NCI-H446 treated with DMSO at 0.1 percent for 48 hours (cell line): Measurements from ENCODE around the gene RNF150.
A peak's percentile ranks its signal among the peaks of the same experiment; 100 is the strongest.

ENCODE experiments used
- DNase-seq: peaks from one replicate; lab custom pipeline; 2025; lab: John Stamatoyannopoulos, UW

Gene RNF150

GRCh38 chr4:140865253-140866217 is 267.7 kb downstream of the RNF150 start:
- DNase-seq: no peak

GRCh38 chr4:140863197-140863596 is 270.1 kb downstream of the RNF150 start:
- DNase-seq: no peak

- DNase-seq: no peak
These were observed 271.2 kb downstream of the RNF150 start for GRCh38 chr4:140862177-140862442.

DNA sequence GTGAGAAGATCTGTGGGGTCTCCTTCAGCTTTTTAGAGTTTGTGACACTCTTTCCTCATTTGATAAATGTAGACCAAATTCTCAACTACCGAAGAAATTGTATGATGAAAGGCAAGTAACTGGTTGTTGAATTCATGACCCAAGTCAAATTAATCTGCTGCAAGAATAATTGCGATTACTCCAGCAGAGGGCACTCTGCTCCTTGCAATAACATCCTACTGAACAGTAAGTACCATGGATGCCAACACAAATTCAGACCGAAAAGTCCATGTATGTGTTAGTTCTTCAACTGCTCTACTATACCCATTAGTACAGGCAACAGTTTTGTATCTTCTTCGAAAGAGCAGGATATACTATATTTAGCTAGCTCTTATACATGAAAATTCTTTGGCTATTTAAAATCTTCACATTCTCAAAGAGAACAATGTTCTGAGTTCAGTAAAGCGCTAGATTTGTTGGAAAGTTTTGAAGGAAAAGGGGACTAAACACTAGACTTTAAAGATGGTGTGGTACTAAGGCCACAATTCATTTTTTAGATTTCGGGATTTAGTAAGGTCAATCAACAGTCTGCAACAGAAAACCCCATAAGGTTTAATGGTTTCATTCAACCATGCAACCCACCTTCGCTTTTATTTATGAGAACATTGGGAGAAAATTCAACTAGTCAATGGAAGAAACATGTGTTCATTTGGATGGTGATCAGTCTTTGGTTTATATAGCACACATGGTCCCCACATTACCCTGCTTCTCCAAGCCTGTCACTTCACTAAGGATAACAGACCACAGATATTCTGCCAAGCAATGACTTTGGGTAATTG is 271.7 kb downstream of the RNF150 start:
- peak; percentile 68 for DNase-seq

- no peak for DNase-seq
These were observed 274.4 kb downstream of the RNF150 start for GRCh38 chr4:140858897-140859296.

- no peak for DNase-seq
These were observed 276.2 kb downstream of the RNF150 start for GRCh38 chr4:140857111-140857510.

GRCh38 chr4:140856621-140857062 is 276.6 kb downstream of the RNF150 start:
- peak; percentile 80 for DNase-seq

GRCh38 chr4:140854168-140854567 is 279.1 kb downstream of the RNF150 start:
- DNase-seq: no peak

DNA sequence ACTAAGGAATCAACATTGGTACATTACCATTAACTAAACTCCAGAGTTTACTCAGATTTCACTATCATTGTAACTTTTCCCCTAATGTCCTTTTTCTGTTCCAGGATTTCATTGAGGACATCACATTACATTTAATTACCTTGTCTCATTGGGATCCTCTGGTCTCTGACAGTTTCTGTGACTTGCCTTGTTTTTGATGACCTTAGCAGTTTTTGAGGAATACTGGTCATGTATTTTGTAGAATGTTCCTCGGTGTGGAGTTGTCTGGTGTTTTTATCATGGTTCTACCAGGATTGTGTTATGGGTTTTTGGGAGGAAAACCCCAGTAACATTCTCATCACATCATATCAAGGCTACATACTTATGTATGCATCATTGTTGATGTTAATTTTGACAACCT is 281.5 kb downstream of the RNF150 start:
- DNase-seq: no peak

DNA sequence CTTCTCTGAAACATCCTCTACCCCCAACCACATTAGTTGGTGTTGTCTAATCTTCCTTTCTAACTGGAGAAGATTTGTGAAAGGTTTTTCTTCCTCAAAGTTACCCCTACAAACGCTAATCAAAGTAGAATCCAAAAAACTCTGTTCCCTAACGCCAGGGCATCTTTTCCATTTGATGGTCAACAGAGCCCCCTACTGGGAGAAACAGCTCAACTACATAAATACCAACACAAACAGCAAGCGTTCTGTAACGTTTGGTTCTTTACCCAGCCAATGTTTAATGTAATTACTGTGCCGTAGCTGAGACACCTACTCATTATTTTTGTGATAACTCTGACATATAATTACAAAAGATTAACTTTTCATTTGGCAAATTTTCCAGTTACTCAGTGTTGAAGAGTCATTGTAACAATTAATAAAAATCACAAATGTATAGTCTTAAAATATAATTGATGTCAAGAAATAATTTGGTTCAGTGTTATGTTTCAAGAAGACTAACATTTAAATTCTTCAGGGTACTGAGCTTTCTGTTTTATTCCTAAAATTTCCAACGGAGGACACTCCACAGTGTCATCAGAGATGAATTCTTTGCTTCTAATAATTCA is 282.1 kb downstream of the RNF150 start:
- peak; percentile 44 for DNase-seq

DNA sequence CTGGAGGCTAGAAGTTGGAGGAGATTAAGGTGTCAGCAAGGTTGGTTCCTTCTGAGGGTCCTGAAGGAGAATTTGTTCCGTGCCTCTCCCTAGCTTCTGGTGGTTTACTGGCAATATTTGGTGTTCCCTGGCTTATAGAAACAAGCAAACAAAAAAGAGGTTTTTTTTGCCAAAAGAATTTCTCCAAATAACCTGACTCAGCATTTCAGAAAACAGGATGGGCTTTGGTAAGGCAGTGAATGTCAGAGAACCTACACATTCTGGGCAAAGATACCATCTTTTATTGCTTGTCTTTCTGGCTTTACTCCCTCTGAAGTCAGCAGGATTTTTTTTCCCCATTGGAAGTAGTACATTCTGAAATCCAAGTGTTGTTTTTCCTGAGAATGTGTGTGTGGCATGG is 283.7 kb downstream of the RNF150 start:
- DNase-seq: no peak

- no peak for DNase-seq
These were observed 286.5 kb downstream of the RNF150 start for GRCh38 chr4:140846736-140847135.

DNA sequence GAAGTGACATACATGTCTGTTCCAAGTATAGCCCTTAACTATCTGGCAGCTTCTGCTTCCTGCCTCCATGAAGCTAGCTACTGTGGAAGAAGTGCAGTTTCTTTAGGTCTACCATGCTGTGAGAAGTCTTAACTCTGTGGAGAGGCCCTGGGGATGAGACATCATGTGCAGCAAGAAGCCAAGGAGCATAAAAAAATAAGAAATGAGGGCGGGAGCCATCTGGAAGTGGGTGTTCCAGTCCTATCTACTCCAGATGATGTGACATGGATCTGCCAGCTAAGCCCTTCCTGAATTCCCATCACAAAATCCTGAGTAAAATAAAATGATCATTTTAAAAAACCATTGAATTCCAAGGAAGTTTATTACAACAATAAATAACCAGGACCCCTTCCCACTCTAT is 289.2 kb downstream of the RNF150 start:
- no peak for DNase-seq

DNA sequence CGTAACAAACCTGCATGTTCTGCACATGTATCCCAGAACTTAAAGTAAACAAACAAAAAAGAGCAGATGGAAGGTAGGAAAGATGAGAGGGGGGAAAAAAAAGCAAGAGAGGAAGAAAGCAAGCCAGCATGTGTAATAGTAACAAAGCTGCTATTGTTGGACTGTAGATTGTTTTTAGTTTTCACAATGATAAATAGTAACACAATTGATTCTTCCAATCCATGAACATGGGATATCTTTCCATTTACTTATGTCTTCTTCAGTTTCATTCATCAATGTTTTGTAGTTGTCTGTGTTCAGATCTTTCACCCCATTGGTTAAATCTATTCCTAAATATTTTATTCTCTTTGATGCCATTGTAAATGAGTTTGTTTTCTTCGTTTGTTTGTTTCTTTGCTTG is 292.1 kb downstream of the RNF150 start:
- no peak for DNase-seq

DNA sequence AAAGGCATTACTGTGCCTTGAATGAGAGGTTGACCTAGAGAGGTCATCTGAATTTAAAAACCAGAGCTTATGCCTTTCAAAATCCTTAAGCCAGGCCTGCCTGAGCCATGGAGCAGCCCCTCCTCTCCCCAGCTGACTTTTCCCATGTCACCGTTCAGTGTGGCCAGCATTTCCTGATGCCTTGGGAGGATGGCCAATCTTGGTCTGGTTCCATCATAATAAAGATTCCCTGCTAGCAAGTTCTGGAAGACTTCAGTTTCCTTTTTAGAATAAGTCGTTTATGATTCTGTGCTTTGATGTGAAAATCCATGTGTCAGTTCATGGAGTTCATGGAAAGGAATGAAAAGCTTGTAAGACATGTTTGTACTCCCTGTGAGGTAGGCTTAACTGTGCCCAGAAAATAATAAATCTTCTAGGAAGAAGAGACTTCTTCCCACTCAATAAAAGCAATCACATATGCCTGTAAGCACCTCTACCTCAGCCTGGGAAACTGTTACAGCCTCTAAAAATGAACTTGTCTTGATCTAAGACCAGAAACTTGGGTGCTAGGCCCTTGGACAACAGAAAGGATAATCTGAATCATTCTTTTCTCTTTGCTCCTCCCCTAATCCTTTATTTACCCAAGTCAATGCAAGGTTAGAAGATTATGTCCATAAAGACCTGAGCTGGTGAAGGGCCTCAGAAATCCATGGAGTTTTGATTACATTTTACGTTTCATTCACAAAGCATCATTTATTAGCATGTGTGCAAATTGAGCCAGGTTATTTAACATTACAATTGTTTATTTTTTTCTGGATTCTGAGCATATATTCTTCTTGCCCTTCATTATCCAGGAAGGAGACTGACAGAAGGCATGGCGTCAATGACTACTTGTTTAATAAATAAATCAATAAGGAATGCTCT is 293.1 kb downstream of the RNF150 start:
- DNase-seq: no peak

- DNase-seq: no peak
These were observed 293.9 kb downstream of the RNF150 start for GRCh38 chr4:140839406-140839805.

GRCh38 chr4:140837736-140838135 is 295.5 kb downstream of the RNF150 start:
- no peak for DNase-seq

DNA sequence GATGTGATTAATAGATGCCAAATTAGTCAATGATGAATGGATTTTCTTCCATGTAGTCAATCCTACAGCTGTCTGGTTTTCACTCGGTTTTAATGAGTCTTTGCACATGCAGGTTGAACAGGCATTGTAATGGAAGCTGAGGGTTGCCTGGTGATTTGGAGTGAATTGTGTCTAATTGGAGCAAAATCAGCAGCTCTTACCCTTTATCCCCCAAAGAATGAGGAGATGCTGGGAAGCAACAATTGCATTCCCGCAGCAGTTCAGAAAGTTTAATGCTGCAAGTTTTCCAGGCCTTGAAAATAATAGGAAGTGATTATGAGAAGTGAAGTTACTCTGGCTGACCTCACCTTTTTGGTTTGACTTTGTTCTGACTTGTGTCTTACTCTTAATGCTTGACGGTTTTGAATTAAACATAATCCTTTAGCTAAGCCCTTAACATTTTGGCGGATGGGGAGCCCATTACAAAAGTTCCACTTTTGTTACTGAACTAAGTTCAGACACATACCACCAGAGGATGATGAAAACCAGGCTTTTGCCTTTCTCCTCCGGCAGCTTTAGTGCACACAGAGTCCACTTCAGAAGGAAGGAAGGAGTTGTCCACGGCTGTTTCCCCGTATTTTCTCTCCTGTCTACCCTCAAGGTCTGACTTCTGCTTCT is 298.3 kb downstream of the RNF150 start:
- no peak for DNase-seq

DNA sequence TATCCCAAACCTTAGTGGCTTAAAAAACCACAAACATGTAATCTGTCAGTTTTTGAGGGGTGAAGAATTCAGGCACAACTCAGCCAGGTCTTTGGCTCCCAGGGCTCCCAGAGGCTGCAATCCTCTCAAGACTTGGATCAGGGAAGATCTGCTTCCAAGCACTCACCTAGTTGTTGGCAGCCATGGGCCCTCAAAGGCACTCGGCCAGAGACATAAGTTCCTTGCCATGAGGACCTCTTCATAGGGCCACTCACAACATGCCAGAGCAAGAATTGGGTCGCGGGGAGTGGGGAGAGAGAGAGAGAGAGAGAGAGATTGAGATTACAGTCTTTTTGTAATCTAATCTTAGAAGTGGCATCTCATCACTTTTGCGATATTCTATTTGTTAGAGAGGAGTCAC is 300.0 kb downstream of the RNF150 start:
- DNase-seq: no peak

GRCh38 chr4:140829825-140830224 is 303.4 kb downstream of the RNF150 start:
- DNase-seq: no peak

DNA sequence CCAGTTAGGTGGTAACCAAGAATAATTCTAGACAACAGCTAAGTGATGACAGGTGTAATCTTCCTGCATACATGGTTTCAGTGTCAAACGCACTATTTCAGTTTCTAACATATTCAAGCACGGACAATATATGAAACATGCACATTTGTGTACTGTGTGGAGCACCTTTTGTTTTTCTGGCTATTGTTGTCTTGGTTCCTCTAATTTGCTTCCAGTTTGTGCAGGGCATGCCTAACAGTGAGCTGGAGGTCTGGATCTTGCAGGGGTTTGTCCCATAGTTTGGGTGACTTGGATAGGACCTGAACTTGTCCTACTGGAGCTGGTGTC is 306.6 kb downstream of the RNF150 start:
- no peak for DNase-seq
